GM21515 (cell line): ENCODE results near the gene CCL27.

Source experiments
- ATAC-seq: cut with Tn5 transposase; IDR thresholded peaks from one replicate; pipeline ENCODE4 v1.9.1; 2021; ENCODE audit not compliant: unreplicated experiment

The CCL27 gene

GRCh38 chr9:34628656-34629490 lies 33.6 kb downstream of the CCL27 start, which contains the start of gene ARID3C:
ARID3C (minus strand) TSS chr9:34629066; CDS start chr9:34628014, 1,052 bp downstream.
- no peak for ATAC-seq

GRCh38 chr9:34627716-34628655 lies 34.5 kb downstream of the CCL27 start:
- ATAC-seq, result no peak

GRCh38 chr9:34625186-34625486 lies 37.3 kb downstream of the CCL27 start:
- no peak for ATAC-seq

GRCh38 chr9:34624475-34625185 lies 37.8 kb downstream of the CCL27 start:
- no peak for ATAC-seq

GRCh38 chr9:34623374-34624235 lies 38.9 kb downstream of the CCL27 start:
- ATAC-seq, result no peak

GRCh38 chr9:34620061-34620994 lies 42.1 kb downstream of the CCL27 start, which contains the start of gene DCTN3:
DCTN3 (minus strand) TSS chr9:34620495; CDS start chr9:34620464, 31 bp downstream.
- ATAC-seq, result peak; percentile 95

- ATAC-seq, result no peak
Measured at GRCh38 chr9:34615132-34615531, 47.3 kb downstream of the CCL27 start.

- no peak for ATAC-seq
Measured at GRCh38 chr9:34612788-34613390, 49.6 kb downstream of the CCL27 start.
